Measurements from ENCODE around the gene ZGPAT. TPM values are rescaled to one million over a fixed set of nuclear protein-coding genes. Genes with fewer than 3 reads are reported as not detected.
"Not testable (repeated sequence)": the region's sequence is repeated elsewhere in the genome, so short reads cannot be mapped to it uniquely, and the experiment has no call there.

Gene ZGPAT
- 10 to 100 TPM; 15.1 to 26.0 (median 17.0) TPM for polyA plus RNA-seq (ENCODE audit: insufficient read length in 4 of 4)

DNA sequence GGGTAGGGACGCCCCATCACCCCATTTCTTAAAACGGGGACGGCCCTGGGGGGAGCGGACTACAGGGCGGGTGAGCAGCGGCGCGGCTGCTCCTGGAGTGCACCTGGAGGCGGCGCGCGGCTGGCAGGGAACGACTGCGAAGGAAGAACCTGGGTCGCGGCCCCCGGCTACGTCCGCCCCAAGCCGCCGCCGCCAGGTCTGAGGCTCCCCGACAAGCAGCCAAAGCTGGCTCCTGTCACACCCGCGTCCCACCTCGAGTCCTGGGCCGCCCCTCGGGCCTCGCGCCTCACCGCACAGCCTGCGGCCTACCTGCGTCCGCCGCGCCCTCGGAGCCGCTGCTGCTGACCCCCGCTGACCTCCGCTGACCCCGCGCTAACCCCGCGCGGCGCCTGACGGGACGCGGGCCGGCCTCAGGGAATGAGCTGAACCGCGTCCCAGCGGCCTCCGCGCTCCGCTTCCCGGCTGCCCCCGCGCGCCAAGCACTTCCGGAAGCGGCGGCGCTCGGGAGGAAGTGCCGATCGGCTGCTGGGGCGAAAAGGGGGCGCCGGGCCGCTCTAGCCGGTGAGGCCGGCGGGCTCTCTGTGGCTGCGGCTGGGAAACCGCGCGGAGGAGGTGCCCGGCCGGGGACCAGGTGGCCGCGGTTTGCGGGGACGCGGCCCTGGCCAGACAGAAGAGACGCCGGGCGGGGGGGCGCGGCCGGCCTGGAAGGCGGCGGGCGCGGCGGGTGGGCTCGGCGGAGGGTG is at the start of gene ZGPAT, which contains the start of gene ARFRP1:
Gene ZGPAT, plus strand, starts transcription at position 482 of the 743 bp plus-strand sequence. CDS start 542 bp downstream, outside the sequence.
Gene ARFRP1, minus strand, starts transcription at position 419 of the 743 bp plus-strand sequence. CDS start 885 bp downstream, outside the sequence.
- DNase-seq (ENCODE audit: low read depth in 4 of 4, low spot score in 3 of 4) = peak; percentile 51 to 73 (median 70)

DNA sequence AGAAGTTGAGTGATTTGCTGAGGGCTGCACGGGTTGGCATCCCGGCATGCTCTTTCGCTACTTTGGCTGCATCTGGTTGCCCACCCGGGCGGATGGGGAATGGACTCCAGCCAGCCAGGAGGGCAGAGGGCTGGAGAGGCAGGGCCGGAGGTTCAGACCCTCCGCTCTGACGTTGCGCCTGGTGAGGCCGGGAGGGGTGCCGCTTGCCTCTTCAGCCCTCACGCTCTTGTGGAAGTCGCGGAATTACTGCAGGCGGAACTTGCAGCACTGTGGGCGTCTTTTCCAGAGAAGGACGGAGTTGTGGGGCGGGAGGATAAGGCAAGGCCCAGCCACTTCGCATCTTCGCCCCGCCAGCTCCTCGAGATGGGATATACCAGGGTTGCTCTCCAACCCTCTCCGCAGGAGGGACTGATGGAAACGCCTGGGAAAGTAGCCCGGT is 49.1 kb upstream of the ZGPAT start:
- no peak for DNase-seq (ENCODE audit: low read depth in 4 of 4, low spot score in 3 of 4)

DNA sequence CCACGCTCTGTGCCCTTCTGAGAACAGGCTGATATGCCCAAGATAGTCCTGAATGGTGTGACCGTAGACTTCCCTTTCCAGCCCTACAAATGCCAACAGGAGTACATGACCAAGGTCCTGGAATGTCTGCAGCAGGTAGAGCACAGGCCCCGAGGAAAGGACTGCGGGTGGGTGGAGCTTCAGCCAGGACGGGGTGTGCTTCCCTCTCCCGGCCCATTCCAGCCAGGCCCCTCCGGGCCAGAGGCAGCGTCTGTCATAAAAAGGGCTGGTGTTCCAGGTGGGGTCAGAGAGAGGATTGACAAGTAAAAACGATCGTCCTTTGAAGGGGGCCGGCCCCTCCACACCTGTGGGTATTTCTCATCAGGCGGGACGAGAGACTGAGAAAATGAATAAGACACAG is 48.5 kb upstream of the ZGPAT start:
- DNase-seq (ENCODE audit: low read depth in 4 of 4, low spot score in 3 of 4) = no peak

- DNase-seq (ENCODE audit: low read depth in 4 of 4, low spot score in 3 of 4) = not testable (repeated sequence)
These were observed 47.7 kb upstream of the ZGPAT start for GRCh38 chr20:63660174-63660573.

DNA sequence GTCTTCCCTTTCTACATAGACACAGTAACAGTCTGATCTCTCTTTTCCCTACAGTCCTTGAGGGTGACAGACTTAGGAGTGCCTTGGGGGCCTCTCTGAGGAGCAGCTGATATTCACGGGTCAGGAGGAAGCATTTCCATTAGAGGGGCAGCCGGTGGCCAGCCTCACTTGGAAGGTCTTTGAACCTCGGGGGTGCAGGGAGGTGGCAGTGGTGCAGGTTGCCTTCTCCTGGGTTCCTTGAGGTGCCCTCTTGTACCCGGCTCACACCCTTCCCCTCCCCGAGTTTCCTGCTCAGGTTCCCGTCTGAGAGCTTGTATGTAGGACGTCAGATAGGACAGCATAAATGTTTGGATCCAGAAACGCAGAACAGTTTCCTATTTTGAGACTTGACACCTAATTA is 47.2 kb upstream of the ZGPAT start:
- no peak for DNase-seq (ENCODE audit: low read depth in 4 of 4, low spot score in 3 of 4)

DNA sequence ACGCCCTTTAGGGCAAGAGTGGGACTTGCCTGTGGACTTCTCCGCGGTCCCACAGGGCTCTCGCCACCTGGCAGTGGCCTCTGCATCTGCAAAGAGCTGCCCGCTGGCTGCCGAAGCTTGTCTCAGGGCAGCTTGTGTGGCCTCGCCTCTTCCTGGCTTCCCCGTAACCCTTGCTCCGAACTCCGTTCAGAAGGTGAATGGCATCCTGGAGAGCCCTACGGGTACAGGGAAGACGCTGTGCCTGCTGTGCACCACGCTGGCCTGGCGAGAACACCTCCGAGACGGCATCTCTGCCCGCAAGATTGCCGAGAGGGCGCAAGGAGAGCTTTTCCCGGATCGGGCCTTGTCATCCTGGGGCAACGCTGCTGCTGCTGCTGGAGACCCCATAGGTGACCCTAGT is 46.7 kb upstream of the ZGPAT start:
- no peak for DNase-seq (ENCODE audit: low read depth in 4 of 4, low spot score in 3 of 4)

DNA sequence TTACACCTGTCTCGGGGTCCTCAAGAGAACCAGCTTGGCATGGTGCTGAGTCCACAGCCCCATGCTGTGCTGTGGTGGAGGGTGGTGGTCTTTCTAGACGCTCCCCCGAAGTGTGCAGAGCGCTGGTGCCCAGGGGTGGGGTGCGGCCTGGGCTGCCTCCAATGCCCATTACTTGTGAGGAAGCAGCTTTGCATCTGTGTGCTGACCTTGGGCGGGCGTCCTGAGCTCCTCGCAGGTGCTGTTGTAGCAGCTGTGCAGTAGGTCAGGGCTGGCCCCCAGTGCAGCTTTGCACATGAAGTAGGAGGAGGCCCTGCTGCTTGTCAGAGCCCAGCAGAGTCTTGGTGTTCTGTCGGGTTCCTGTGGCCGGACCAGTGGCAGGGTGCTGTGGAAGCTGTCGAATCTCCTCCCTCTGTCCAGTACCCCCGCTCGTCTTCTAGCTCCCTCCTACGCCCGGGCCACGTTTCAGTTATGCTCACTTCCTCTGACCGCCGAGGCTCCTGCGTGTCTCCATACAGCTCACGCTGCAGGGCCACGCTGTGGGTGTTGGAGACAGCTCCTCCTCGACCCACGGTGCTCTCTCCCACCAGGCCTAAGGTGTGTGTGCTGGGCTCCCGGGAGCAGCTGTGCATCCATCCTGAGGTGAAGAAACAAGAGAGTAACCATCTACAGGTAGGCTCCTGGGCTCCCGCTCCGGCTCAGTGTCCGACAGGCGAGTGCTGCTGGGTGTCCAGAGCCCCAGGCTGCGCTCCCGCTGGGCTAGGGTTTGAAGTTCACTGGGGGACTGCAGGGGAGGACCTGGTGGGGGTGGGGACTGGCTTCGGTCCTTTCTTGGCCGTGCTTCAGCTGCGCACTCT is 45.7 kb upstream of the ZGPAT start:
- no peak for DNase-seq (ENCODE audit: low read depth in 4 of 4, low spot score in 3 of 4)

GRCh38 chr20:63662813-63663189 is 45.0 kb upstream of the ZGPAT start:
- no peak for DNase-seq (ENCODE audit: low read depth in 4 of 4, low spot score in 3 of 4)

- DNase-seq (ENCODE audit: low read depth in 4 of 4, low spot score in 3 of 4) = no peak
These were observed 44.3 kb upstream of the ZGPAT start for GRCh38 chr20:63663332-63664066.

GRCh38 chr20:63664143-63664851 is 43.5 kb upstream of the ZGPAT start:
- DNase-seq (ENCODE audit: low read depth in 4 of 4, low spot score in 3 of 4) = no peak

DNA sequence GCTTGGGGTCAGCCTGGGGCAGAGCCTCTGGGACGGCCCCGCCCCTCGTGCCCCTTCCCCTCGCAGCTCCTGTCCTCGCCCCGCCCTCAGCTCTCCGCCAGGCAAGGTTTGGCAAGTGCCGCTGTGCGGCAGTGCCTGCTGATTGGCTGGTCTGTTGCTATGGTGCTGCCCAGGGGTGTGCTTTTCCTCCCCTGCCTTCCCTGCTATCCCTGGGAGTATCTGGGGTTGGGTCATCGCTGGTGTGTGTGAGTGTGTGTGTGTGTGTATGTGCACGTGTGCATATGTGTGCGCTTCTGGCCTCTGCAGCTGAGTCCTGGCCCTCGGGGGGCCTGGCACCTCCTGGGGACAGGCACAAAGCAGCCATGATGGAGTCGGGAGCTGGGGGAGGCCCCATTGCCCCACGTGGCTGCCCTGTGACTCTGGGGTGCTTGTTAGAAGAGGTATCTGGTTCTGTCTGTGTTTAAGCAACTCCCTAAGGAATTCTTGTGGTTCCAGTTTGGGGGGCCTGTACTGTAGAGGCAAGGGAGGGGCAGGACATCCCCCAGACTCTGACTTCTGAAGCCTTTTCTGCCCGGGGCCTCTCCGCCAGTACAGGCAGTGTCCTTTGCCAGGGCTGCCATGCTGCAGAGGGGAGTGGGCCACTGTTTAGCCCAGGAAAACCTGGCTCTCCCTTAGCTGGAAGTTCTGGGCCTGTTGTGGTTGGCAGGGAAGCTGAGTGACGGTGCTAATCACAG is 42.8 kb upstream of the ZGPAT start:
- no peak for DNase-seq (ENCODE audit: low read depth in 4 of 4, low spot score in 3 of 4)

DNA sequence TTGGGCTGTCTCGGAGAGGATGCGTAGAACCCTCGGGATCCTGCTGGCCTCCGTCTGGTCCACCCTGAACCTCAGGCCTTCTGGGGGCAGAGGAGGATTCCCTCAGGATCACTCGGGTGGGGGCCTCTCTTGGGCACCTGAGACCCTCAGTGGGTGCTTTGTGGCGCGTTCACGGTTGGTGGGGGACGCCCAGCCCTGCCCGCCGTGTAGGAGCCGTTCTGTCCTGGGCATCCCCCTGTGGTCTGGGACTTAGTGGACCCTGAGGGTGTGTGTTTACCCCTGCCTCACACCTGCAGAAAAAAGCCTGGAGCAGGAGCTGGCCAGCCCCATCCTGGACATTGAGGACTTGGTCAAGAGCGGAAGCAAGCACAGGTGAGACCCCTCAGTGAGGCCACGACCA is 42.1 kb upstream of the ZGPAT start:
- no peak for DNase-seq (ENCODE audit: low read depth in 4 of 4, low spot score in 3 of 4)

- DNase-seq (ENCODE audit: low read depth in 4 of 4, low spot score in 3 of 4) = no peak
These were observed 40.0 kb upstream of the ZGPAT start for GRCh38 chr20:63667858-63668257.

DNA sequence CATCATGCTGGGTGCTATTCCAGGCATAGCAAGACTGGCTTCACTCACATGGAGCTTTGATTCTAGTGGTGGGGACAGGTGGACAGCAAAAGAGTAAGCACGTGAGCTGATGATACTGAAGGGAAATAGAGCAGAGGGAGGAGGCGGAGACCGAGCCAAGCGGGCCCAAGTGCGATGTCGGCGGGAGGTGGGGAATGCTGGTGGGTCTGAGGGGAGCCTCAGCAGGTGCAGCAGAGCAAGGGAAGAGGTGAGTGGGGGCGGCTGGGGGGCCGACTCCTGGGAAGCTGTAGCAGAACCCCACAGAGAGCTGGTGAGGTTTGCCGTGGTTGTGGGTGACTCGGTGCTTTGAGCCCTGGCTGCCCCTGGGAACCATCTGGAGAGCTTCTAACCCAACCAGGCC is 39.5 kb upstream of the ZGPAT start:
- DNase-seq (ENCODE audit: low read depth in 4 of 4, low spot score in 3 of 4) = no peak

DNA sequence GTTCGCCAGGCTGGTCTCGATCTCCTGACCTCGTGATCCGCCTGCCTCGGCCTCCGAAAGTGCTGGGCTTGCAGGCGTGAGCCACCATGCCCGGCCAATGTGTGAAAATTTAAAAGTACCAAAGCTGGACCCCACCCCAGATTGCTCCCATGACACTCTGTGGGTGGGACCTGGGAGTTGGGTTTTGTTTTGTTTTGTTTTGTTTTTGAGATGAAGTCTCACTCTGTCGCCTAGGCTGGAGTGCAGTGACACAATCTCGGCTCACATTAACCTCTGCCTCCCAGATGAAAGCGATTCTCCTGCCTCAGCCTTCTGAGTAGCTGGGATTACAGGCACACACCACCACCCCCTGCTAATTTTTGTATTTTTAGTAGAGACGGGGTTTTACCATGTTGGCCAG is 36.1 kb upstream of the ZGPAT start:
- DNase-seq (ENCODE audit: low read depth in 4 of 4, low spot score in 3 of 4) = not testable (repeated sequence)

- no peak for DNase-seq (ENCODE audit: low read depth in 4 of 4, low spot score in 3 of 4)
These were observed 35.2 kb upstream of the ZGPAT start for GRCh38 chr20:63672666-63673065.

DNA sequence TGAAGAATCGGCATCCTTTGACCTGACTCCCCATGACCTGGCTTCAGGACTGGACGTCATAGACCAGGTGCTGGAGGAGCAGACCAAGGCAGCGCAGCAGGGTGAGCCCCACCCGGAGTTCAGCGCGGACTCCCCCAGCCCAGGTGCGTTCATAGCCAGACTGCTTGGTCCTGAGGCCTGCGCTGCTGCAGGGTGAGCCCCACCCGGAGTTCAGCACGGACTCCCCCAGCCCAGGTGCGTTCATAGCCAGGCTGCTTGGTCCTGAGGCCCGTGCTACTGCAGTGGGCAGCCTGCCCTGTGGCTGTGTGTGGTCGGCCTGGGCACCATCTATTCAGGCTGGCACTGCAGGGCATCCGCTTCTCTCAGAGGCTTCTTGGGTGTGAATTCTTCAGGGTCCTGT is 33.9 kb upstream of the ZGPAT start:
- no peak for DNase-seq (ENCODE audit: low read depth in 4 of 4, low spot score in 3 of 4)

DNA sequence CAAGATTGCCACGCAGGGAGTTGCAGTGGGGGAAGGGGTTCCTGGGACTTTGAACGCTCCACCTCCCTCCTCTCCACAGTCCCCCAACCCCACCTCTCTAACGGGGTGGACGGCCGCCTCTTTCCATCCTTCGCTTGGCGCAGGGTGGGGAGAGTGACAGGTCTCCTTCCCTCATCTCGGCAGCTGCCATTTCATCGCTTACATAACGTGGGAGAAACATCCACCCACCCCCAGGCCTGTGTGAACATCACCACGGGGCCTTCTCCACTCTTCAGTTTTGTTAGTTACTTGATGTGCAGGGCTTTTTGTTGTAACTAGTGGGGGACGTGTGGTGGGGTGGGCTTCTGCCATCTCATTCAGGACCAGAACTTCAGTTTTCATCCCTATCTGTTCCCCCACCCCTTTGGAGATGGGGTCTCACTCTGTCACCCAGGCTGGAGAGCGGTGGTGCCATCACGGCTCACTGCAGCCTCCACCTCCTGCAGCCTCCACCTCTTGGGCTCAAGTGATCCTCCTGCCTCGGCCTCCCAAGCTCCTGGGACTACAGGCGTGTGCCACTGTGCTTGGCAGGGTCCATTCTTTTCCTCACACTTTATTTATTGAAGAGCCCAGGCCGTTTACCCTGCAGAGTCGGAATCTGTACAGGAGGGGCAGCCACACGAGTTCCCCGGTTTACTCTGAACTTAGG is 32.0 kb upstream of the ZGPAT start:
- no peak for DNase-seq (ENCODE audit: low read depth in 4 of 4, low spot score in 3 of 4)

GRCh38 chr20:63678071-63678470 is 29.8 kb upstream of the ZGPAT start:
- DNase-seq (ENCODE audit: low read depth in 4 of 4, low spot score in 3 of 4) = no peak

Data from left renal pelvis (tissue), 4 donors.